Left forelimb (tissue), 1 donor: Measurements from ENCODE around the gene IGF1R.
"Not testable (repeated sequence)": the region's sequence is repeated elsewhere in the genome, so short reads cannot be mapped to it uniquely, and the experiment has no call there.

Source experiments
- DNase-seq: peaks from one replicate; pipeline ENCODE4 v3.0.0-alpha.2; 2018; ENCODE audit warnings: low spot score

The IGF1R gene

GRCh38 chr15:98997755-98998154 is 349.4 kb downstream of the IGF1R start:
- no peak for DNase-seq

DNA sequence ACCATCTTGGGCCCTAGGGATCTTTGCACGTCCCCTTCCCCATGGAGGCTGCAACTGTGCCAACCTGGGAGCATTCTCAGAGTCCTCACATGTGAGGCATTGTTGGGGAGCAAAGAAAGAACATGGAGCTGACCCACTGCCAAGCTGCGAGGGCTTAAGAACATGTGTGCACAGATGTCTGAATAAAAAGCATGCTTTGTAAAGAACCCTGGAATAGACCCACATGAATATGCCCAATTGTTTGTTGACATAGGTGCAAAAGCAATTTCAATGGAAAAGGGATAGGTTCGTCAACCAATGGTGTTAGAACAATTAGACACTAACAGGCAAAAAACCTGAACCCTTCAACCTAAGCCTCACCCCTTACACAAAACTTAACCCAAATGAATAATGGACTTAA is 349.9 kb downstream of the IGF1R start:
- no peak for DNase-seq

DNA sequence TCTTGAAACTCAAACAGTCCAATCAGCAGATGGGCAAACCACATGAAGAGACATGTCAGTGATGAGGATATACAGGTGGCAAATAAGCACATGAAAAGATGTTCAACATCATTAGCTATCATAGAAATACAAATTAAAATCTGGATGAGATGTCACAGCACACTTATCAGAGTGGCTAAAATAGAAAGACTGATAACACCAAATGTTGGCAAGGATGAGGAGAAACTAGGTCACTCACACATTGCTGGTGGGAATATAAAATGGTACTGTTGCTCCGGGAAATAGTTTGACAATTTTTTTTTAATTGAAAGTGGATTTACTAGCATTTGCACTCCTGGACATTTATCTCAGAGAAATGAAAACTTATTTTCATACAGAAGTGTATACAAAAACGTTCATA is 350.9 kb downstream of the IGF1R start:
- DNase-seq = no peak

- no peak for DNase-seq
Observed at GRCh38 chr15:99002226-99002625, 353.9 kb downstream of the IGF1R start.

GRCh38 chr15:99003317-99003716 is 355.0 kb downstream of the IGF1R start:
- not testable (repeated sequence) for DNase-seq

- not testable (repeated sequence) for DNase-seq
Observed at GRCh38 chr15:99004998-99005974, 356.9 kb downstream of the IGF1R start.

DNA sequence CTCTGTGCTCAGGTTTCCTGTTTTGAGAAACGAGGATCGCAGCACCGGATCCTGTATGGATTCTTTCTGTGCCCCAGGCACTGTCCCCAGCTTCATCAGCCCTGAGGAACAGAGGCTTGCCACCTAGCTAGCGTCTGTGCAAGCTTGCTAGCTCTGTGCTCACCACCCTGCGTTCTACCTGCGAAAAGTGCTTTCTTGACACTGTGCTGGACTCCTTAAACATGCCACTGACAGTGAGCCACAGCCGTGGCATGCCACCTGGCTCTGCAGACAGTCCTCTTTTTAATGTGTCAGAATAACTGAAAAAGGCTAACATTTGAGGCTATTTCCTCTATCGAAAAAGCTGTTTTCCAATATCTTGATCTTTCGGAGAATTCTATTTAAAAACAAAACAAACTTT is 357.8 kb downstream of the IGF1R start:
- DNase-seq = no peak

DNA sequence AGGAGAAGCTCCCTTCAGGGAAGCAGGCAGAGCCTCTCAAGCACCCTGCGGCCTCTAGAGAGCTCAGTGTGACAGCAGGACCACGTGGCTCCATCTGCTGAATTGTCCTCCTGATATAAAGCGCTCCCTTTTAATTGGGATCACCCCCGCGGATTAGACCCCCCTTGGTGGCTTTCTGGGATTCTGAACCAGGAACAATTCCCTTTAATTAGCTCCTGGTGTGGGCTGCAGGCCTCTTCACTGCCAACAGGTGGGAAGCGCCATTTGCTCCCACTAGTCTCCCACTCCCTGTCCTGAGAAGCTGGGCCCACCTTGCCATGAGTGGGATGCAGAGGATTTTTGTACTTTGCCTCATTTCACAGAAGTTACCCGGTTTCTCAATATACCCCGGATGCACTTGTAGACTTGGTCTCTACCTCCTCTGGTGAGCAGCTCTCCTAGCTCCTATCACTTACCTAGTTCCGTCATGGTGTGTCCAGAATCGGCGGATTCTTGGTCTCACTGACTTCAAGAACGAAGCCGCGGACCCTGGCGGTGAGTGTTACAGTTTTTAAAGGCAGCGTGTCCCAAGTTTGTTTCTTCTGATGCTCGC is 358.7 kb downstream of the IGF1R start:
- no peak for DNase-seq

DNA sequence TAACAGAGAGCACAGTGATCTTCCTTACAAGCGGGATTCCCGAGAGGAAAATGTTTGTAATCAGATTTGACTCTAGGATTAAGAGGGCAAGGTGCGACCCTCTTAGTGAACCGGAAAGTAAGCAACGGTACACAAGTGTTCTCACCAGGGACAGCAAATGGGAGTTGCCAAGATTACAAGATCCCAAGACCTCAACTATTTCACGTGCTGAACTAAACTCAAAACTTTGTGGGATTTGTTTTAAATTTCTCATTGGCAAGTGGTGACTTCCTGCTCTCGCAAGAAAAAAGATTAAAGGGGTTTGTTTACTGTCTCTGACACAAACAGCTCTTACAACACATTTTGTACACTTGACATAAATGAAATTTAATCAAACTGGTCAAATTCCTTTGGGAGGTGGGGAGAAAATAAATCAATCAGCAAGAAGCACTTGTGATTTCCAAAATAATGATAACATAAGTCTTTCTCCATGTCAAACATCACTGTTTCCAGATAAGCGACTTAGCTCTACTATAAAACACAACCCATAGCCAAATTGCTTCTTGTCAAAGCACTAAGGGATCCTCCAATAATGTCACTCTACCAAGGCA is 361.5 kb downstream of the IGF1R start:
- no peak for DNase-seq

- no peak for DNase-seq
Observed at GRCh38 chr15:99010768-99011167, 362.4 kb downstream of the IGF1R start.
